NCI-H526 (cell line): Measurements from ENCODE around the gene BACE1-AS.
A peak's percentile ranks its signal among the peaks of the same experiment; 100 is the strongest.
"Not testable (repeated sequence)": the region's sequence is repeated elsewhere in the genome, so short reads cannot be mapped to it uniquely, and the experiment has no call there.

Source experiments
- DNase-seq, 2 experiments: peaks; one replicate each; lab custom pipeline; 2025; lab: John Stamatoyannopoulos, UW

The BACE1-AS gene

GRCh38 chr11:117327255-117327566 lies 36.1 kb downstream of the BACE1-AS start:
- DNase-seq: not testable (repeated sequence)

DNA sequence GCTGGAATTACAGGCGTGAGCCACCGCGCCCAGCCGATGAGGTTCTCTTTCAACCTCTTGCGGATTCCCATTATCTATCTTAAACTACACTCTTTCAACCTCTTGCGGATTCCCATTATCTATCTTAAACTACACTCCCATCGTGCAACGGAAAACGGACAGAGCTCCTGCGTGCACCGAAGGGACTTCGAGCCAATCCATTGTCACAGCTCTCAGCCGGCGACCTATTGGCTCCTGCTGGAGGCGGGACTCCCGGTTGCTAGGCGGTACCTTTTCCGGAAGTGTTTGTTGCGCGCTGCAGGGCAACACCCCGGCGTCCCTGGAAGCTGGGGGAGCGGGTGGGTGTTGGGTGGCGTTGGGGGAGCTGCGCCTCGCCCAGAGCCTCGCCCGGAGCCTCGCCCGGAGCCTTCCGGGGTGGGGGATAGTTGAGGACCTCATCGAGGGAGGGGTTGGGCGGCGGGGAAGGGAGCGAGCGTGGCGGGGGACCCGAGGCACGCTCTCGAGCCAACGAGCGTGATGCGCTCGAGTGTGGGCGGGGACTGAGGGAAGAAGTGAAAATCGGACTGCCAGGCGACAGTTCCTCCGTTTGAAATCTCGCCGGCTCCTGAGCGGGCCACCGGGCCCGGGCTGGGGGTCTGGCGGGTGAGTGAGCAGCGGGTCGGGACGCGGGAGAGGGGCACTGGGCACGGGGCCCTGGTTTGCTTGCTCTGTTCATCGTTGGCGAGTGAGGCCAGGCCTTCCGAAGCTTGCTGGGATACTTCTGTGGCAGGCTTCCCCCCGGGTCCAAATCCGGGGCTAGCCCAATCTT lies 36.6 kb downstream of the BACE1-AS start, which contains the start of gene CEP164:
CEP164 (plus strand) TSS at position 288 of the 808 bp plus-strand sequence. CDS start 10,733 bp downstream, outside the sequence.
- peak; percentile 99 to 100 for DNase-seq

DNA sequence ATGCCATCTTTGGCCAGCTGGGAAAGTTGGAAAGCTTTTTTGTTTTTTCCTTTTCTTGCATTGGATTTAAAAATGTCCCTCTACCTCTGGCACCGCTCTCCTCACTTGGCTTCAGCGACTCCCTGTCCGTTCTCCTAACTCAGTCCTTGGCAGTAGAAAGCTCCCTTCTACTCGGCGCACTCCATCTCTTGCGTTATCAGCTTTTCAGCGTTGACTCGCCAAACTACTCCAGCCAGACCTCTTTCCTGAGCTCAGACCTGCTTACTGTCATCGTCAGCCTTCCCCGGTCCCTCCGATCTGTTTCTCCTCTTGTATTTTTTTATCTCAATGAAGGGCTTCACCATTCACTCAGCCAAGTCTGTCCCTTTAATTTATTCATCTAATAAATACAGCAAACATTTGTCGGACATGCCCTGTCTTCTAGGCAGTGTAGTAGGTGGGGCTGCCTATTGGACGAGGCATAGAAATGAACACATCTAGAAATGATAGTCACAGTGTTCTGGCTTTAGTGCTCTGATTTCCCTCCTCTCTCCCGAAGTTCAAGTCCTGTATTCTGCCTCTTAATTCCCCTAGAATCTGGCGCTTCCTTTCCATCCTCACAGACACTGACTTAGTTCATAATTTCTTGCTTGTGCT lies 37.3 kb downstream of the BACE1-AS start:
- DNase-seq: peak; percentile 71 to 82

DNA sequence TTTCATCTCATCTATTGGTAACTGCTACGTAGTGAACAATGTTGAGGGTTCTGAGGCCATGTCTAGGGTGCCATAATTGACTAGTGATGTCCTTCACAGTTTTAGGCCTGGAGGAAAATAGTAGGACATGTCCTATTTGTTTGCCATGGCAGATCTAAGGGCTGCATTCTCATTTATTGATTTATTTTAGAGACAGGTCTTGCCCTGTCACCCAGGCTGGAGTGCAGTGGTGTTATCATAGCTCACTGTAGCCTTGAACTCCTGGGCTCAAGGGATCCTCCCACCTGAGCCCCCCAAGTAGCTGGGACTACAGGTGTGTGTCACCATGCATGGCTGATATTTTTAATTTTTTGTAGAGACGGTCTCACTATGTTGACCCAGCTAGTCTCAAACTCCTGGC lies 41.7 kb downstream of the BACE1-AS start:
- DNase-seq: no peak

DNA sequence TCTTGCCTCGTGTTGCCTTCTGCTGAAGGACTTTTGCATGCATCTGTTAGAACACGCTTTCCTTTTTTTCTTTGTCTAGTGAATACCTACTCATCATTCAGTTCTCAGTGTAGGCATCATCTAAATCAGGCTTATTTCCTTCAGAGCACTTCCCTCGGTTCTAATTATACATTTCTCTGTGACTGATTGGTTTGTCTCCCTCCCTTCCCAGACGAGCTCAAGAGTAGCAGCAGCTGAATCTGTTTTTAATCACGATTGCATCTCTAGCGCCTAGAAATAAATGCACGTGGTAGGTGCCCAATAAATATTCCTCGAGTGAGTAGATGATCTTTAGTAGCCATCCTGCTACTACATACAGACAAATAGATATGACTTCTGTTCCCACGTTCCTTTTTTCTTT lies 42.8 kb downstream of the BACE1-AS start:
- DNase-seq: no peak

- DNase-seq: no peak
Measured at GRCh38 chr11:117334896-117335295, 43.8 kb downstream of the BACE1-AS start.

- no peak for DNase-seq
Measured at GRCh38 chr11:117335399-117335798, 44.3 kb downstream of the BACE1-AS start.

DNA sequence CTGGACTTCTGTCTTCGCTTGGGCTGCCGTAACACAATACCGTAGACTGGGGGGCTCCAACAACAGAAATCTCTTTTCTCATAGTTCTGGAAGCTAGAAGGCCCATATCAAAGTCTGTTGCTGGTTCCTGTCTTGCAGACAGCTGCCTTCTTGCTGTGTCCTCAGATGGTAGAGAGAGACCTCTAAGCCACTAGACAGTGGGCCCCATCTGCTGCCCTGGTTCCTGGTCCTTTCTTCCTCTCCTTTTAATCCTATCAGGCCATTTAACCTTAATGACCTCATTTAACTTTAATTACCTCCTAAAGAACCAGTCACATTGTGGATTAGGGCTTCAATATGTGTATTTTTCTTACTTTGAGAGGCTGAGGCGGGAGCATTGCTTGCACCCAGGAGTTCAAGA lies 45.9 kb downstream of the BACE1-AS start:
- no peak for DNase-seq
